K562 (cell line): ENCODE measurements around the gene ENOX2. TPM values are rescaled to one million over a fixed set of nuclear protein-coding genes. Genes with fewer than 3 reads are reported as not detected.

Experiments
- ASH1L ChIP-seq: fragments of 450-650 bp; IDR thresholded peaks from 2 replicates; pipeline ENCODE4 v1.6.1; 2018; ENCODE audit warnings: borderline replicate concordance, mild to moderate bottlenecking, low read depth; ENCODE audit not compliant: partially characterized antibody
- BHLHE40 ChIP-seq: IDR thresholded peaks from 2 replicates; pipeline ENCODE4 v1.6.1; 2011; ENCODE audit warnings: low read length, improper control_type of control experiment
- CBX3 ChIP-seq, 2 experiments: IDR thresholded peaks; 1 replicate in 1 of 2; 2 replicates in 1 of 2; pipeline ENCODE4 v1.6.1; 2012; ENCODE audit warnings: inconsistent platforms in 2 of 2, low read length in 2 of 2, borderline replicate concordance in 1 of 2, control low read depth in 1 of 2
- CC2D1A ChIP-seq: fragments of 450-650 bp; IDR thresholded peaks from 2 replicates; pipeline ENCODE4 v1.6.1; 2017; ENCODE audit warnings: mild to moderate bottlenecking
- CREM ChIP-seq: IDR thresholded peaks from 2 replicates; pipeline ENCODE4 v1.6.1; 2014; ENCODE audit warnings: antibody characterized with exemption, low read depth
- EP400 ChIP-seq: fragments of 450-650 bp; IDR thresholded peaks from 2 replicates; pipeline ENCODE4 v1.6.1; 2017; ENCODE audit warnings: antibody characterized with exemption, mild to moderate bottlenecking, moderate library complexity
- HDAC2 ChIP-seq: fragments of 450-650 bp; IDR thresholded peaks from 2 replicates; pipeline ENCODE4 v1.6.1; 2016; ENCODE audit warnings: mild to moderate bottlenecking
- L3MBTL2 ChIP-seq: fragments of 450-650 bp; IDR thresholded peaks from 2 replicates; pipeline ENCODE4 v1.6.1; 2016; ENCODE audit warnings: mild to moderate bottlenecking, moderate library complexity
- LEF1 ChIP-seq: fragments of 450-650 bp; IDR thresholded peaks from 2 replicates; pipeline ENCODE4 v1.6.1; 2016; ENCODE audit warnings: mild to moderate bottlenecking
- MYC ChIP-seq, 2 experiments: fragments of 250-450 bp in 1 of 2; sonication (Bioruptor Pico) in 1 of 2; IDR thresholded peaks; 2 replicates each; pipeline versions ENCODE4 v1.5.1 to v1.6.1; 2012 to 2021; ENCODE audit warnings: low read depth in 2 of 2, borderline replicate concordance in 1 of 2, improper control_type of control experiment in 1 of 2, low read length in 1 of 2, mild to moderate bottlenecking in 1 of 2, moderate library complexity in 1 of 2
- NR2C2 ChIP-seq, 2 experiments: fragments of 200-800 bp in 1 of 2; sonication (Bioruptor generic) in 1 of 2; sonication (generic) in 1 of 2; formaldehyde crosslinking in 1 of 2; IDR thresholded peaks; 2 replicates each; pipeline versions ENCODE4 v1.6.1 to v1.8.0; 2016 to 2022; ENCODE audit warnings: mild to moderate bottlenecking in 1 of 2, missing compliant biosample characterization in 1 of 2, missing genetic modification characterization in 1 of 2, missing genetic modification reagents in 1 of 2
- PML ChIP-seq: IDR thresholded peaks from 2 replicates; pipeline ENCODE4 v1.6.1; 2012; ENCODE audit warnings: low read length, inconsistent platforms
- SMARCE1 ChIP-seq: fragments of 450-650 bp; IDR thresholded peaks from 2 replicates; pipeline ENCODE4 v1.7.1; 2016; ENCODE audit warnings: mild to moderate bottlenecking
- SREBF2 ChIP-seq: sonication (generic); formaldehyde crosslinking; IDR thresholded peaks from 2 replicates; pipeline ENCODE4 v1.4.0; 2020; ENCODE audit warnings: mild to moderate bottlenecking, missing genetic modification reagents
- STAT5A ChIP-seq: IDR thresholded peaks from 2 replicates; pipeline ENCODE4 v1.6.1; 2012; ENCODE audit warnings: low read length, inconsistent platforms, borderline replicate concordance
- TBL1XR1 ChIP-seq, 2 experiments: IDR thresholded peaks; 2 replicates each; pipeline ENCODE4 v1.6.1; 2012; ENCODE audit warnings: improper control_type of control experiment in 2 of 2, low read length in 2 of 2, mild to moderate bottlenecking in 1 of 2
- ZNF263 ChIP-seq: sonication (generic); formaldehyde crosslinking; IDR thresholded peaks from 2 replicates; pipeline ENCODE4 v1.8.0; 2022; ENCODE audit warnings: mild to moderate bottlenecking, missing genetic modification reagents, borderline replicate concordance
- ZNF561 ChIP-seq: fragments of 450-650 bp; formaldehyde crosslinking; conservative IDR thresholded peaks from 2 replicates; pipeline ENCODE4 v1.4.0; 2020; ENCODE audit warnings: mild to moderate bottlenecking, moderate library complexity
- polyA plus RNA-seq, 8 experiments: library from polyadenylated mRNA; depleted of rRNA in 4 of 8; stranded (reverse) in 5 of 8; unstranded in 3 of 8; fragments of >200 nt; fragmentation: Nextera tagmentation in 2 of 8; fragmentation: Illumina TruSeq in 1 of 8; extraction: Ambion mirVana in 2 of 8; extraction: Trizol in 1 of 8; gene quantifications; 2 replicates each; pipeline versions ENCODE4 v1.2.1 to v1.2.3, GENCODE V29; 2011 to 2014; ENCODE audit warnings: inconsistent platforms in 1 of 8, missing spikeins in 1 of 8
- total RNA-seq, 7 experiments: library from RNA; depleted of rRNA in 6 of 7; stranded (reverse); fragments of >200 nt in 6 of 7; fragmentation: Illumina TruSeq in 2 of 7; extraction: Trizol in 2 of 7; gene quantifications; 2 replicates each; pipeline versions ENCODE4 v1.2.1 to v1.2.3, GENCODE V29; 2011 to 2021; ENCODE audit warnings: low replicate concordance in 1 of 7
- TF ChIP-seq, protein P1 (sequence below): fragments of 450-650 bp; IDR thresholded peaks from 2 replicates; pipeline ENCODE4 v1.6.1; 2016; ENCODE audit warnings: low read depth, mild to moderate bottlenecking, moderate library complexity
- TF ChIP-seq, protein P2 (sequence below): fragments of 450-650 bp; IDR thresholded peaks from 2 replicates; pipeline ENCODE4 v1.6.1; 2016
- TF ChIP-seq, protein P3 (sequence below): IDR thresholded peaks from 2 replicates; pipeline ENCODE4 v1.6.1; 2012; ENCODE audit warnings: low read depth, low read length, improper control_type of control experiment, borderline replicate concordance
- TF ChIP-seq, protein P4 (sequence below): fragments of 450-650 bp; IDR thresholded peaks from 2 replicates; pipeline ENCODE4 v1.6.1; 2017; ENCODE audit warnings: antibody characterized with exemption, mild to moderate bottlenecking

ENOX2 gene
- total and polyA plus RNA-seq, 9 of the 15 experiments (the other 6 are each of a cell fraction or from before 2014, with no cell fraction given) = 6.1 to 24.0 (median 13.8) TPM

DNA sequence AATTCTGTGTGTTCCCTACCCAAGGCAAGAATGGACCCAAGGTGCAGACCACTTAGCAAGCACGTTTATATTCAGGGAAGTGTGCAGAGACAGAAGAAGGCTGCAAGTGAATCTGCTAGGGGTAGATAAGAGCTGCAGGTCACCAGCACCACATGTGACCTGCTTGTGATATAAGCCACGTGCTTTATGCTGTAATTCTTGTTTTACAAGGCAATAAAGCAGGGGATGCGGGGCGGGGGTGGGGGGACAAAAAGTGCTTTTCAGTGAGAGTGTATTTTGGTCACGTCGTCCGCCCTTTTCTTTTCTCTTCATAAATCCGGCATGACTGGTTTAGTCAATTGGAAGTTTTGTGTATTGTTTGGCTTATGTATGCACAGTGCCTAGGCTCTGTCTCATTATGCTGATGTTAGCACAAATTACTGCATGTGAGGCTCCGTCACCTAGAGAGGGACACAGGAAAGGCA lies 308.5 kb downstream of the ENOX2 start (continued):
- TF ChIP-seq, protein P1, sequence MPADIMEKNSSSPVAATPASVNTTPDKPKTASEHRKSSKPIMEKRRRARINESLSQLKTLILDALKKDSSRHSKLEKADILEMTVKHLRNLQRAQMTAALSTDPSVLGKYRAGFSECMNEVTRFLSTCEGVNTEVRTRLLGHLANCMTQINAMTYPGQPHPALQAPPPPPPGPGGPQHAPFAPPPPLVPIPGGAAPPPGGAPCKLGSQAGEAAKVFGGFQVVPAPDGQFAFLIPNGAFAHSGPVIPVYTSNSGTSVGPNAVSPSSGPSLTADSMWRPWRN = peak; percentile 56; the same call in 1 of the 2 replicates
- TF ChIP-seq ZNF561 (CRISPR knock-in tag) = no peak
- TF ChIP-seq, protein P2, sequence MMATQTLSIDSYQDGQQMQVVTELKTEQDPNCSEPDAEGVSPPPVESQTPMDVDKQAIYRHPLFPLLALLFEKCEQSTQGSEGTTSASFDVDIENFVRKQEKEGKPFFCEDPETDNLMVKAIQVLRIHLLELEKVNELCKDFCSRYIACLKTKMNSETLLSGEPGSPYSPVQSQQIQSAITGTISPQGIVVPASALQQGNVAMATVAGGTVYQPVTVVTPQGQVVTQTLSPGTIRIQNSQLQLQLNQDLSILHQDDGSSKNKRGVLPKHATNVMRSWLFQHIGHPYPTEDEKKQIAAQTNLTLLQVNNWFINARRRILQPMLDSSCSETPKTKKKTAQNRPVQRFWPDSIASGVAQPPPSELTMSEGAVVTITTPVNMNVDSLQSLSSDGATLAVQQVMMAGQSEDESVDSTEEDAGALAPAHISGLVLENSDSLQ = no peak
- peak; percentile 61 for TF ChIP-seq L3MBTL2
- TF ChIP-seq BHLHE40 = peak; percentile 97
- TF ChIP-seq CREM = peak; percentile 20; the same call in 1 of the 2 replicates
- peak; percentile 69 for TF ChIP-seq SMARCE1
- TF ChIP-seq CBX3 (IDR thresholded peaks at IDR 0.05; ENCODE audit: borderline replicate concordance in 1 of 2, low read length in 2 of 2) = peak in 1 of 2 experiments; percentile 78; a peak in 2 of 3 replicates
- no peak for TF ChIP-seq ZNF263
- peak; percentile 91 for TF ChIP-seq PML
- TF ChIP-seq, protein P3, sequence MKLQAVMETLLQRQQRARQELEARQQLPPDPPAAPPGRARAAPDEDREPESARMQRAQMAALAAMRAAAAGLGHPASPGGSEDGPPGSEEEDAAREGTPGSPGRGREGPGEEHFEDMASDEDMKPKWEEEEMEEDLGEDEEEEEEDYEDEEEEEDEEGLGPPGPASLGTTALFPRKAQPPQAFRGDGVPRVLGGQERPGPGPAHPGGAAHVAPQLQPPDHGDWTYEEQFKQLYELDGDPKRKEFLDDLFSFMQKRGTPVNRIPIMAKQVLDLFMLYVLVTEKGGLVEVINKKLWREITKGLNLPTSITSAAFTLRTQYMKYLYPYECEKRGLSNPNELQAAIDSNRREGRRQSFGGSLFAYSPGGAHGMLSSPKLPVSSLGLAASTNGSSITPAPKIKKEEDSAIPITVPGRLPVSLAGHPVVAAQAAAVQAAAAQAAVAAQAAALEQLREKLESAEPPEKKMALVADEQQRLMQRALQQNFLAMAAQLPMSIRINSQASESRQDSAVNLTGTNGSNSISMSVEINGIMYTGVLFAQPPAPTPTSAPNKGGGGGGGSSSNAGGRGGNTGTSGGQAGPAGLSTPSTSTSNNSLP = peak; percentile 60; the same call in 1 of the 2 replicates
- peak; percentile 65 for TF ChIP-seq CC2D1A
- peak; percentile 78 for TF ChIP-seq EP400
- TF ChIP-seq HDAC2 = 0 out of 2 replicates have a peak, but pooled peaks have one; percentile 27
- no peak for TF ChIP-seq SREBF2 (CRISPR knock-in tag)
- TF ChIP-seq MYC (IDR thresholded peaks at IDR 0.05; ENCODE audit: low read depth, low read length) = peak; percentile 97
- no peak for TF ChIP-seq MYC (CRISPR knock-in tag; IDR thresholded peaks at IDR 0.05; ENCODE audit: borderline replicate concordance, low read depth)
- TF ChIP-seq STAT5A = peak; percentile 87
- peak; percentile 76; the same call in 1 of the 2 replicates for TF ChIP-seq LEF1
- no peak for TF ChIP-seq ASH1L
- TF ChIP-seq, protein P4, sequence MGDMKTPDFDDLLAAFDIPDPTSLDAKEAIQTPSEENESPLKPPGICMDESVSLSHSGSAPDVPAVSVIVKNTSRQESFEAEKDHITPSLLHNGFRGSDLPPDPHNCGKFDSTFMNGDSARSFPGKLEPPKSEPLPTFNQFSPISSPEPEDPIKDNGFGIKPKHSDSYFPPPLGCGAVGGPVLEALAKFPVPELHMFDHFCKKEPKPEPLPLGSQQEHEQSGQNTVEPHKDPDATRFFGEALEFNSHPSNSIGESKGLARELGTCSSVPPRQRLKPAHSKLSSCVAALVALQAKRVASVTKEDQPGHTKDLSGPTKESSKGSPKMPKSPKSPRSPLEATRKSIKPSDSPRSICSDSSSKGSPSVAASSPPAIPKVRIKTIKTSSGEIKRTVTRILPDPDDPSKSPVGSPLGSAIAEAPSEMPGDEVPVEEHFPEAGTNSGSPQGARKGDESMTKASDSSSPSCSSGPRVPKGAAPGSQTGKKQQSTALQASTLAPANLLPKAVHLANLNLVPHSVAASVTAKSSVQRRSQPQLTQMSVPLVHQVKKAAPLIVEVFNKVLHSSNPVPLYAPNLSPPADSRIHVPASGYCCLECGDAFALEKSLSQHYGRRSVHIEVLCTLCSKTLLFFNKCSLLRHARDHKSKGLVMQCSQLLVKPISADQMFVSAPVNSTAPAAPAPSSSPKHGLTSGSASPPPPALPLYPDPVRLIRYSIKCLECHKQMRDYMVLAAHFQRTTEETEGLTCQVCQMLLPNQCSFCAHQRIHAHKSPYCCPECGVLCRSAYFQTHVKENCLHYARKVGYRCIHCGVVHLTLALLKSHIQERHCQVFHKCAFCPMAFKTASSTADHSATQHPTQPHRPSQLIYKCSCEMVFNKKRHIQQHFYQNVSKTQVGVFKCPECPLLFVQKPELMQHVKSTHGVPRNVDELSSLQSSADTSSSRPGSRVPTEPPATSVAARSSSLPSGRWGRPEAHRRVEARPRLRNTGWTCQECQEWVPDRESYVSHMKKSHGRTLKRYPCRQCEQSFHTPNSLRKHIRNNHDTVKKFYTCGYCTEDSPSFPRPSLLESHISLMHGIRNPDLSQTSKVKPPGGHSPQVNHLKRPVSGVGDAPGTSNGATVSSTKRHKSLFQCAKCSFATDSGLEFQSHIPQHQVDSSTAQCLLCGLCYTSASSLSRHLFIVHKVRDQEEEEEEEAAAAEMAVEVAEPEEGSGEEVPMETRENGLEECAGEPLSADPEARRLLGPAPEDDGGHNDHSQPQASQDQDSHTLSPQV = 0 out of 2 replicates have a peak, but pooled peaks have one; percentile 20
- TF ChIP-seq NR2C2 (CRISPR knock-in tag; IDR thresholded peaks at IDR 0.05) = no peak
- peak; percentile 56; the same call in 1 of the 2 replicates for TF ChIP-seq NR2C2 (tag; IDR thresholded peaks at IDR 0.05)
- TF ChIP-seq TBL1XR1 (IDR thresholded peaks at IDR 0.05; ENCODE audit: low read length in 2 of 2) = peak in 1 of 2 experiments; percentile 82; a peak in 2 of 4 replicates
